Natural killer cell (primary cell): Measurements from ENCODE around the gene TMEM39A. TPM values are rescaled to one million over a fixed set of nuclear protein-coding genes. Genes with fewer than 3 reads are reported as not detected.

Experiments
- ATAC-seq, 3 donors: fragments of 150-1000 bp in 2 of 3; fragments of 200-7000 bp in 1 of 3; cut with Tn5 transposase; 1 replicate in 1 of 3; 2 replicates in 2 of 3; pipeline ENCODE4 v1.10.0; 2021; ENCODE audit warnings: mild to moderate bottlenecking in 2 of 3, moderate library complexity in 2 of 3
- DNase-seq, 2 donors: peaks; one replicate each; pipeline versions ENCODE4 v3.0.0 to v3.0.0-alpha.2; 2013 to 2021; ENCODE audit warnings: mixed read lengths in 1 of 2
- H3K27ac ChIP-seq: one replicate; pipeline ENCODE4 v1.5.1; 2013; ENCODE audit warnings: mild to moderate bottlenecking, low read length
- H3K27me3 ChIP-seq: one replicate; pipeline ENCODE4 v1.6.1; 2013; ENCODE audit warnings: low read length; ENCODE audit not compliant: control insufficient read depth, insufficient read depth
- H3K36me3 ChIP-seq: one replicate; pipeline ENCODE4 v1.6.1; 2013; ENCODE audit warnings: low read length; ENCODE audit not compliant: control insufficient read depth, insufficient read depth
- H3K4me1 ChIP-seq: one replicate; pipeline ENCODE4 v1.6.1; 2013; ENCODE audit warnings: low read length; ENCODE audit not compliant: control insufficient read depth, insufficient read depth
- H3K4me3 ChIP-seq: one replicate; pipeline ENCODE4 v1.5.1; 2013; ENCODE audit warnings: low read length
- H3K9me3 ChIP-seq: one replicate; pipeline ENCODE4 v1.6.1; 2013; ENCODE audit warnings: low read length; ENCODE audit not compliant: control insufficient read depth, insufficient read depth
- H3K27ac Mint-ChIP-seq, 2 donors: one replicate each; pipeline ENCODE4 v1.8.0; 2022; ENCODE audit warnings: mild to moderate bottlenecking in 2 of 2, mixed read lengths in 2 of 2, moderate library complexity in 1 of 2
- H3K27me3 Mint-ChIP-seq, 2 donors: one replicate each; pipeline ENCODE4 v1.8.0; 2022; ENCODE audit warnings: low read depth in 2 of 2, mixed read lengths in 2 of 2
- H3K36me3 Mint-ChIP-seq: one replicate; pipeline ENCODE4 v1.8.0; 2022; ENCODE audit warnings: mixed read lengths
- H3K4me1 Mint-ChIP-seq, 2 donors: one replicate each; pipeline ENCODE4 v1.8.0; 2022; ENCODE audit warnings: mixed read lengths in 2 of 2
- H3K4me3 Mint-ChIP-seq: one replicate; pipeline ENCODE4 v1.8.0; 2022; ENCODE audit warnings: mild to moderate bottlenecking, moderate library complexity, mixed read lengths
- H3K9me3 Mint-ChIP-seq, 2 donors: one replicate each; pipeline ENCODE4 v1.8.0; 2022; ENCODE audit warnings: mixed read lengths in 2 of 2
- WGBS: methylation state at CpG from one replicate; pipeline ENCODE4 v1.1.7; 2013; ENCODE audit warnings: missing lambda C conversion rate; ENCODE audit not compliant: insufficient coverage; 5-methylcytosine and 5-hydroxymethylcytosine counted together
- intact Hi-C: fragments of 100-400 bp; cut with micrococcal nuclease; formaldehyde crosslinking; loops from one replicate; pipeline ENCODE4 v1.14.2; 2022
- total RNA-seq, 4 donors: library from RNA; stranded (reverse); fragments of 120-200 nt in 1 of 4; gene quantifications; one replicate each; pipeline versions ENCODE4 v1.2.3 to v1.2.4, GENCODE V29; 2013 to 2022
- TF ChIP-seq, protein P1 (sequence below): fragments of 200-600 bp; IDR thresholded peaks from one replicate; pipeline ENCODE4 v1.8.0; 2022; ENCODE audit warnings: antibody characterized with exemption

Gene TMEM39A
- total RNA-seq, 3 donors from 2014 or later (not counting 1 experiment from before 2014, with no cell fraction given): 64.2 to 76.5 (median 64.7) TPM

DNA sequence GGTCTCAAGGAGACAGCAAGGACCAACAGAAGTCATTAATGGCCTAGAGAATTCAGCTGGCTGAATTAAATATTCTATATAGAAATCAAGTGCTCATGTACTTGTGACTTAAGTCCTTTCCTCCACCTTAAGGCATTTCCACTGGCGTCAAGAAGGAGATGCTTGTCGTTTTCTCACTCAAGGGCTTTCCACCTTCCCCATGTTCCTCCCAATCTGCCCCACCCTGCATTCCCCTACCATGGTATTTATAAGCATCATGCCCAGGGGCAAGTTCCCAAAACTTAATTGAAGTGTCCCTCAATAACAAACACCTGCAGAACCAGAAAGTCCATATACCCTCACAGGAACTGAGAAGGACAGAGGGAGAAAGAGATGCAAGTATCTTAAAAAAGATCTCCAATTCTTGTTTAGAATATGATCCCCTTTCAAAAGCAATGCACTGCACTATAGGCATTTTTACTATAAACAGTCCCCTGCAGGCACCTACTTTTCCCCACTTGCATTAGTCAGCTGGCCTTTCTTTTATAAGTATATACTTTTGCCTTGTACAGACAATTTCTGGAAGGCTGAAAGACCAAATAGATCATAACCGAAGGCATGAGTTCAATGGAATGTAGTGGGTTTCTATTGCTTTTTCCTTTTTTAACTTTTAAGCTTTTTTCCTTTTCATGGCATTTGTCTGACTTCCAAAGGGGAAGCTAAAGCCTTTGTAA, 29.6 kb downstream of the TMEM39A start:
- DNase-seq (no peak), ATAC-seq (no peak)
- Mint-ChIP-seq H3K36me3 (peaks cover 70% of the 10 kb centered on the region), H3K9me3 (peaks cover 0 to 15% of the 10 kb centered on the region in 2 donors), H3K4me1 (peaks cover 12% of the 10 kb centered on the region in 2 donors), H3K4me3 (no peak overlapping the region), H3K27me3 (no peaks in the 10 kb centered on the region), H3K27ac (no peak overlapping the region)
- intact Hi-C loops: no loop called here
- peaks cover 3% of the 10 kb centered on the region for H3K9me3 ChIP-seq
- peaks cover 93% of the 10 kb centered on the region for H3K36me3 ChIP-seq
- no peaks in the 10 kb centered on the region for H3K4me1 ChIP-seq
- WGBS: 100% methylated on average over 2 of the region's 3 CpGs
- no peak overlapping the region for H3K4me3 ChIP-seq
- TF ChIP-seq, protein P1, sequence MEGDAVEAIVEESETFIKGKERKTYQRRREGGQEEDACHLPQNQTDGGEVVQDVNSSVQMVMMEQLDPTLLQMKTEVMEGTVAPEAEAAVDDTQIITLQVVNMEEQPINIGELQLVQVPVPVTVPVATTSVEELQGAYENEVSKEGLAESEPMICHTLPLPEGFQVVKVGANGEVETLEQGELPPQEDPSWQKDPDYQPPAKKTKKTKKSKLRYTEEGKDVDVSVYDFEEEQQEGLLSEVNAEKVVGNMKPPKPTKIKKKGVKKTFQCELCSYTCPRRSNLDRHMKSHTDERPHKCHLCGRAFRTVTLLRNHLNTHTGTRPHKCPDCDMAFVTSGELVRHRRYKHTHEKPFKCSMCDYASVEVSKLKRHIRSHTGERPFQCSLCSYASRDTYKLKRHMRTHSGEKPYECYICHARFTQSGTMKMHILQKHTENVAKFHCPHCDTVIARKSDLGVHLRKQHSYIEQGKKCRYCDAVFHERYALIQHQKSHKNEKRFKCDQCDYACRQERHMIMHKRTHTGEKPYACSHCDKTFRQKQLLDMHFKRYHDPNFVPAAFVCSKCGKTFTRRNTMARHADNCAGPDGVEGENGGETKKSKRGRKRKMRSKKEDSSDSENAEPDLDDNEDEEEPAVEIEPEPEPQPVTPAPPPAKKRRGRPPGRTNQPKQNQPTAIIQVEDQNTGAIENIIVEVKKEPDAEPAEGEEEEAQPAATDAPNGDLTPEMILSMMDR: no peak
- no peaks in the 10 kb centered on the region for H3K27me3 ChIP-seq
- H3K27ac ChIP-seq: no peak overlapping the region

DNA sequence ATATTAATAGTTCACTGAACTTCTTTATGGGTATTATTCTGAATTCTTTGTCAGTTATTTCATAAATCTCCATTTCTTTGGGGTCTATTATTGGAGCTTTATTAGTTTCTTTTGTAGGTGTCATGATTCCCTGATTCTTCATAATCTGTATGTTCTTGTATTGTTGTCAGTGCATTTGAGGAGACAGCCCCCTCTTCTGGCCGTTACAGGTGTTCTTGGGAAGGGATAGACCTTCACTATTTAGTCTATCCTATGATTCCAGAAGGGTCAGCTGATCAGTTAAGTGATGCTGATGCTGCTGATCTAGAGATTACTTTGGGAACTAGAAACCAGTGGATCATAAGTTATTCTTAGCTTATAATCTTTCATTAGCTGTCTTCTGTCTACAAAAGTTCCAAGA, 34.9 kb downstream of the TMEM39A start:
- DNase-seq: no peak
- ATAC-seq: no peak
- Histone ChIP-seq H3K27ac (no peak overlapping the region), H3K4me3 (no peak overlapping the region), H3K4me1 (no peaks in the 10 kb centered on the region), H3K27me3 (no peaks in the 10 kb centered on the region), H3K36me3 (peaks cover 50% of the 10 kb centered on the region), H3K9me3 (peaks cover 7% of the 10 kb centered on the region)
- Mint-ChIP-seq H3K27ac (no peak overlapping the region), H3K27me3 (no peaks in the 10 kb centered on the region), H3K4me1 (no peaks in the 10 kb centered on the region), H3K4me3 (no peak overlapping the region), H3K9me3 (peaks cover 9 to 37% of the 10 kb centered on the region in 2 donors), H3K36me3 (peaks cover 69% of the 10 kb centered on the region)
- TF ChIP-seq, protein P1: no peak
- intact Hi-C loops: no loop called here
- WGBS: 100% methylated on average over 1 of the region's 1 CpG

DNA sequence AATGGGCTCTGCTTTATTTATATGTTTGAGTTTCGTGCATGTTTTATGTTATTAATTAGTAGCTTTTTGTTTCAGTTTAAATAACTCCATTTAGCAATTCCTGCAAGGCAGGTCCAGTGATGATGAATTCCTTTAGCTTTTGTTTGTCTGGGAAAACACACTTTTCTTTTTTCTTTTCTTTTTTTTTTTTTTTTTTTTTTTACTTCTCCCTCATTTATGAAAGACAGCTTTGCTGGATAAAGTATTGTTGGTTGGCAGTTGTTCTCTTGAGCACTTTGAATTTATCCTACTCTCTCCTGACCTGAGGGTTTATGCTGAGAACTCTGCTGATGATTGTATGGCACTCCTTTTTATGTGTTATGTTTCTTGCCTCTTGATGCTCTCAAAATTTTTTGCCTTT, 35.7 kb downstream of the TMEM39A start:
- H3K4me3 Mint-ChIP-seq: no peak overlapping the region
- H3K4me1 Mint-ChIP-seq: no peaks in the 10 kb centered on the region
- Histone ChIP-seq H3K36me3 (peaks cover 42% of the 10 kb centered on the region), H3K9me3 (peaks cover 7% of the 10 kb centered on the region), H3K4me3 (no peak overlapping the region), H3K27me3 (no peaks in the 10 kb centered on the region), H3K4me1 (no peaks in the 10 kb centered on the region), H3K27ac (no peak overlapping the region)
- peaks cover 9 to 37% of the 10 kb centered on the region in 2 donors for H3K9me3 Mint-ChIP-seq
- H3K27me3 Mint-ChIP-seq: no peaks in the 10 kb centered on the region
- H3K36me3 Mint-ChIP-seq: peaks cover 62% of the 10 kb centered on the region
- no CpG with 5 or more reads among the region's 1 CpG for WGBS
- no peak overlapping the region for H3K27ac Mint-ChIP-seq
- TF ChIP-seq, protein P1: no peak
- intact Hi-C loops: no loop called here
- ATAC-seq (no peak), DNase-seq (peak in 1 of 2 donors; percentile 15)

DNA sequence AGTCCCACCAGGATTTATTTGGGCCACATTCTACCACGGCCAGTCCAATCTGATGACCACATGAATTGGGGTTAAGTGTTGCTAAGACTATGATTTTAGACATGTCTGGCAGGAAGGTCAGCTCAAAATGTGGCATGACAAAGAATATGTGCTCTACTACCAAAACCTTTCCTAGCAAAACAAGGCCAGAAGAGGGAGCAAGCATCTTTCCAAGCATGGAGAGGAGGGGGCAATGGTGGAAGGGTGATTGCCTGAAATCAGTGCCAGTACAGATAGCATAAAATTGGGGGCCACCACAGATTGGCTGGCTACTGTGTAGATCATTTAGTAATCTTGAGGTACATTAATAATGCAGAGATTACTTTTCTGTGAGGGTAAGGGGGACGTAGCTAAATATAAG, 43.2 kb downstream of the TMEM39A start:
- H3K36me3 ChIP-seq: no peaks in the 10 kb centered on the region
- H3K4me1 Mint-ChIP-seq: no peaks in the 10 kb centered on the region
- intact Hi-C loops: no loop called here
- H3K9me3 Mint-ChIP-seq: no peaks in the 10 kb centered on the region
- H3K36me3 Mint-ChIP-seq: no peaks in the 10 kb centered on the region
- H3K9me3 ChIP-seq: no peaks in the 10 kb centered on the region
- ATAC-seq (no peak), DNase-seq (peak in 1 of 2 donors; percentile 7)
- H3K27me3 ChIP-seq: no peaks in the 10 kb centered on the region
- H3K27ac Mint-ChIP-seq: no peak overlapping the region
- no peaks in the 10 kb centered on the region for H3K27me3 Mint-ChIP-seq
- WGBS: 36% methylated on average over 2 of the region's 2 CpGs
- TF ChIP-seq, protein P1: no peak
- no peak overlapping the region for H3K27ac ChIP-seq
- no peaks in the 10 kb centered on the region for H3K4me1 ChIP-seq
- no peak overlapping the region for H3K4me3 Mint-ChIP-seq
- no peak overlapping the region for H3K4me3 ChIP-seq
